ENCODE measurements around the gene TYMP. TPM values are rescaled to one million over a fixed set of nuclear protein-coding genes. Genes with fewer than 3 reads are reported as not detected.

The TYMP gene
- total and polyA plus RNA-seq, 2 donors (not counting 3 experiments of a cell fraction or from before 2014, with no cell fraction given) = 2.0 to 2.4 TPM

DNA sequence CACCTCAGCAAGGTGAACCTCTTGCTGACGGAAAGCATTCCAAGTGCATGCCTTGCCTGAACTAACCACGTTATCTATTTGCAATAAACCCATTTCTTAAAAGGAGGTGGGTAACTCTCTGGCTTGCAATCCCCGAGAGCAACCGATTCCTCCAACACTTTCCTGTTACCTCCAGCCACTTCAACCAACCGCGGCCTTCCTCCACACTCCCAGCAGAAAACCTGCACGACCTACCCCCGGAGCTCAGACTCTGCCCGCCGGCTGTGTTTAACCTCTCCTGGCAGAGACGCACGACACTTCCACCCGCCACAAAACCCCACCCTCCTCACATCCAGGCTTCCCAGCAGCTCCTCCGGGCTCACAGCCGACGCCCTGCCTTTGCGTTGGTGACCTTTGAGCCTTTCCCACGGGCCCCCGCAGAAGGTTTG lies 5.1 kb downstream of the TYMP start:
- no peak for TF ChIP-seq POLR2AphosphoS5 (IDR thresholded peaks at IDR 0.05; ENCODE audit: insufficient read depth, low read depth, low read length)
- TF ChIP-seq POLR2A (IDR thresholded peaks at IDR 0.05; ENCODE audit: low read depth, low read length) = no peak
- no peak for TF ChIP-seq FOS (IDR thresholded peaks at IDR 0.05; ENCODE audit: borderline replicate concordance, insufficient read depth, low read length)
- no peak for TF ChIP-seq MYC (IDR thresholded peaks at IDR 0.05; ENCODE audit: low read depth, low read length)
- TF ChIP-seq GATA2 (IDR thresholded peaks at IDR 0.05; ENCODE audit: insufficient read depth, insufficient read length, low read depth, low read length) = no peak
- TF ChIP-seq EZH2 (IDR thresholded peaks at IDR 0.05; ENCODE audit: borderline replicate concordance, low read depth, low read length, severe bottlenecking) = no peak
- TF ChIP-seq, protein P1, sequence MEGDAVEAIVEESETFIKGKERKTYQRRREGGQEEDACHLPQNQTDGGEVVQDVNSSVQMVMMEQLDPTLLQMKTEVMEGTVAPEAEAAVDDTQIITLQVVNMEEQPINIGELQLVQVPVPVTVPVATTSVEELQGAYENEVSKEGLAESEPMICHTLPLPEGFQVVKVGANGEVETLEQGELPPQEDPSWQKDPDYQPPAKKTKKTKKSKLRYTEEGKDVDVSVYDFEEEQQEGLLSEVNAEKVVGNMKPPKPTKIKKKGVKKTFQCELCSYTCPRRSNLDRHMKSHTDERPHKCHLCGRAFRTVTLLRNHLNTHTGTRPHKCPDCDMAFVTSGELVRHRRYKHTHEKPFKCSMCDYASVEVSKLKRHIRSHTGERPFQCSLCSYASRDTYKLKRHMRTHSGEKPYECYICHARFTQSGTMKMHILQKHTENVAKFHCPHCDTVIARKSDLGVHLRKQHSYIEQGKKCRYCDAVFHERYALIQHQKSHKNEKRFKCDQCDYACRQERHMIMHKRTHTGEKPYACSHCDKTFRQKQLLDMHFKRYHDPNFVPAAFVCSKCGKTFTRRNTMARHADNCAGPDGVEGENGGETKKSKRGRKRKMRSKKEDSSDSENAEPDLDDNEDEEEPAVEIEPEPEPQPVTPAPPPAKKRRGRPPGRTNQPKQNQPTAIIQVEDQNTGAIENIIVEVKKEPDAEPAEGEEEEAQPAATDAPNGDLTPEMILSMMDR (IDR thresholded peaks at IDR 0.05; ENCODE audit: extremely low read depth in 1 of 2, insufficient read depth in 1 of 2, low read depth in 1 of 2, low read length in 2 of 2) = no peak
- TF ChIP-seq, protein P2, sequence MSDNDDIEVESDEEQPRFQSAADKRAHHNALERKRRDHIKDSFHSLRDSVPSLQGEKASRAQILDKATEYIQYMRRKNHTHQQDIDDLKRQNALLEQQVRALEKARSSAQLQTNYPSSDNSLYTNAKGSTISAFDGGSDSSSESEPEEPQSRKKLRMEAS (IDR thresholded peaks at IDR 0.05; ENCODE audit: insufficient read depth, insufficient read length) = no peak
- no peak for TF ChIP-seq JUN (IDR thresholded peaks at IDR 0.05; ENCODE audit: borderline replicate concordance, insufficient read depth, insufficient read length, low read depth)
- Histone ChIP-seq H3K27me3 (ENCODE audit: control insufficient read depth in 2 of 2, insufficient read depth in 2 of 2, low read length in 2 of 2) (peaks cover 0 to 2% of the 10 kb centered on the region in 2 experiments), H4K20me1 (replicated peaks; ENCODE audit: control insufficient read depth, extremely low read depth, insufficient read depth, low read length) (no peaks in the 10 kb centered on the region), H2AFZ (ENCODE audit: low read depth, low read length) (peak overlapping the region; percentile 64), H3K4me2 (ENCODE audit: insufficient read depth, low read length) (peak overlapping the region; percentile 40), H3K36me3 (ENCODE audit: control insufficient read depth in 2 of 2, extremely low read depth in 1 of 2, insufficient read depth in 2 of 2, low read length in 2 of 2) (peaks cover 0 to 22% of the 10 kb centered on the region in 2 experiments), H3K9me3 (replicated peaks; ENCODE audit: control insufficient read depth, insufficient read depth, low read length) (no peaks in the 10 kb centered on the region), H3K4me1 (ENCODE audit: control insufficient read depth, extremely low read depth, insufficient read depth, low read length) (peaks cover 12% of the 10 kb centered on the region), H3K79me2 (ENCODE audit: control insufficient read depth, insufficient read depth, low read length) (peaks cover 10% of the 10 kb centered on the region), H3K9ac (replicated peaks; ENCODE audit: extremely low read depth, insufficient read depth, low read length) (peak overlapping the region; percentile 68), H3K4me3 (replicated peaks in 1 of 3; ENCODE audit: insufficient read depth in 1 of 3, low read depth in 1 of 3, low read length in 3 of 3) (peak overlapping the region; percentile 29 to 66 (median 48)), H3K9me1 (replicated peaks; ENCODE audit: control insufficient read depth, extremely low read depth, insufficient read depth, low read length) (no peaks in the 10 kb centered on the region), H3K27ac (ENCODE audit: insufficient read depth, low read depth, low read length) (peak overlapping the region; percentile 57)
- DNase-seq (ENCODE audit: low read depth, low spot score) (no peak), FAIRE-seq (peak; percentile 66)
- ChIA-PET CTCF (interaction anchor here (0.8 to 2.7 kb wide), 10 partner anchors 10 to 287 kb away, joined by 3 to 28 read pairs (median 9); partner anchors contain the start of gene SYCE3), POLR2A (interaction anchor here (0.6 kb wide), 1 partner anchor 23 kb away, joined by 4 read pairs; no protein-coding TSS in a partner anchor)
- BruUV-seq (replicated peaks) = no TSS peak
- intact Hi-C loops (cut with micrococcal nuclease) (loop anchor here (1.0 to 2.0 kb wide), 4 partner anchors 16 to 148 kb away; partner anchors contain the start of genes CHKB, NCAPH2 and SHANK3), dilution Hi-C loops (cut with MboI; ENCODE audit: extremely low pct_ligation_motif_present, low sequenced_read_pairs) (no loop called here)

All from endothelial cell of umbilical vein (primary cell).